Measurements from ENCODE around the gene TEAD1.

The TEAD1 gene

DNA sequence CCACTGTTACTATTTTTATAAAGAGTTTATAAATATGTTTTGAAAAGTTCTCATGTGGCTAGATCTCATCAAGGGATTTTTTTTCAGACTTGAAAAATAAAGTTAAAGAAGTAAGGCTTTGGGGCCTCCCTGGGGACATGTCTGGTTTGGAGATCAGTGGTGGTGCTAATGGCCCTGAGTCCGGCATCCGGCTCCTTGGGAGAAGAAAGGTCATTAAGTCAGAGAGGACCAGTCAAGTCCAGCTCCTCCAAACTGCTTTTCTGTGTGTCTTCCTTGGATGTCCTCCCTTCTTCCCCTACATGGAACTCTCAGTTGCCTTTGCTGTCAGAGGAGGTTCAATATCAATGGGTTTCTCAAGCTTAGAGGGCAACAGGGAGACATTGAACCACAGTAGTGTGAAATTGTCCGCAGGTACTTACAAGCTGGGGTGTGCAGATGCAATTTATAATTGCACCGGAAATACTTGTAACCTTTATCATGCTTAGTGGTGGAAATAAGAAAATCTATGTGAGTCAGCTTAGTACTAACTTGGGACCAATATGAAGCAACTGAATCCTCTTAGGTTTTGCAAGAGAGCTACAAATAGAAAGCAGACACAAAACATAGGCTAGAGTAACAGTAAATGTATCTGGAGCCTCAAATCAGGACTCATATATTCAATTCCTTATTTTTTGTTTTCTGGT lies 144.3 kb downstream of the TEAD1 start:
- Histone ChIP-seq H2BK15ac (ENCODE audit: low read length) (no peak overlapping the region), H3K9ac (ENCODE audit: low read depth, low read length, poor library complexity) (no peak overlapping the region), H2BK12ac (ENCODE audit: low read length) (no peak overlapping the region), H2AFZ (ENCODE audit: low read length) (no peak overlapping the region), H3K4me2 (ENCODE audit: insufficient read depth, low read length, poor library complexity, severe bottlenecking) (no peak overlapping the region), H3K14ac (ENCODE audit: low read length) (no peak overlapping the region), H3K18ac (ENCODE audit: low read length) (no peak overlapping the region), H3K4ac (ENCODE audit: low read length) (no peak overlapping the region), H4K8ac (ENCODE audit: low read depth, low read length) (no peak overlapping the region), H3K9me3 (replicated peaks in 1 of 2; ENCODE audit: control insufficient read depth in 2 of 2, insufficient read depth in 1 of 2, low read depth in 1 of 2, low read length in 2 of 2) (no peaks in the 10 kb centered on the region), H3K36me3 (replicated peaks in 1 of 2; ENCODE audit: control insufficient read depth in 2 of 2, insufficient read depth in 2 of 2, low read length in 2 of 2) (peaks cover 2 to 18% of the 10 kb centered on the region in 2 donors), H2BK5ac (ENCODE audit: low read length) (no peak overlapping the region), H3K27me3 (ENCODE audit: control insufficient read depth in 3 of 3, insufficient read depth in 3 of 3, low read depth in 1 of 3, low read length in 3 of 3) (no peaks in the 10 kb centered on the region), H3K4me1 (ENCODE audit: control insufficient read depth in 2 of 2, insufficient read depth in 1 of 2, low read depth in 1 of 2, low read length in 2 of 2) (peaks cover 15 to 33% of the 10 kb centered on the region in 2 donors), H4K91ac (ENCODE audit: low read depth, low read length, poor library complexity) (no peak overlapping the region), H3K79me1 (ENCODE audit: low read depth, low read length) (peaks cover 3% of the 10 kb centered on the region), H2BK120ac (ENCODE audit: low read depth, low read length) (no peak overlapping the region), H2AK5ac (ENCODE audit: low read depth, low read length) (no peak overlapping the region), H3K23ac (ENCODE audit: low read depth, low read length, poor library complexity) (no peak overlapping the region), H3K27ac (replicated peaks; ENCODE audit: low read length) (no peak overlapping the region), H3K4me3 (ENCODE audit: low read length in 2 of 2) (no peak overlapping the region)
- DNase-seq (ENCODE audit: low spot score) = no peak
- WGBS, 2 donors (ENCODE audit: extremely low coverage in 2 of 2, insufficient read length in 2 of 2, insufficient replicate concordance in 1 of 2) = no CpG with 5 or more reads among the region's 4 CpGs

GRCh38 chr11:12822392-12823022 lies 148.3 kb downstream of the TEAD1 start:
- Histone ChIP-seq H3K4me1 (ENCODE audit: control insufficient read depth in 2 of 2, insufficient read depth in 1 of 2, low read depth in 1 of 2, low read length in 2 of 2) (peaks cover 17 to 40% of the 10 kb centered on the region in 2 donors), H3K9ac (ENCODE audit: low read depth, low read length, poor library complexity) (no peak overlapping the region), H2AFZ (ENCODE audit: low read length) (no peak overlapping the region), H3K14ac (ENCODE audit: low read length) (no peak overlapping the region), H4K8ac (ENCODE audit: low read depth, low read length) (no peak overlapping the region), H3K4me2 (ENCODE audit: insufficient read depth, low read length, poor library complexity, severe bottlenecking) (no peak overlapping the region), H3K27ac (replicated peaks; ENCODE audit: low read length) (no peak overlapping the region), H3K27me3 (ENCODE audit: control insufficient read depth in 3 of 3, insufficient read depth in 3 of 3, low read depth in 1 of 3, low read length in 3 of 3) (no peaks in the 10 kb centered on the region), H3K4ac (ENCODE audit: low read length) (no peak overlapping the region), H3K79me1 (ENCODE audit: low read depth, low read length) (no peaks in the 10 kb centered on the region), H2BK5ac (ENCODE audit: low read length) (no peak overlapping the region), H3K9me3 (replicated peaks in 1 of 2; ENCODE audit: control insufficient read depth in 2 of 2, insufficient read depth in 1 of 2, low read depth in 1 of 2, low read length in 2 of 2) (no peaks in the 10 kb centered on the region), H4K91ac (ENCODE audit: low read depth, low read length, poor library complexity) (no peak overlapping the region), H2BK120ac (ENCODE audit: low read depth, low read length) (no peak overlapping the region), H3K36me3 (replicated peaks in 1 of 2; ENCODE audit: control insufficient read depth in 2 of 2, insufficient read depth in 2 of 2, low read length in 2 of 2) (peaks cover 0 to 7% of the 10 kb centered on the region in 2 donors), H2AK5ac (ENCODE audit: low read depth, low read length) (no peak overlapping the region), H2BK15ac (ENCODE audit: low read length) (no peak overlapping the region), H3K4me3 (ENCODE audit: low read length in 2 of 2) (no peak overlapping the region), H2BK12ac (ENCODE audit: low read length) (no peak overlapping the region), H3K18ac (ENCODE audit: low read length) (peak overlapping the region; percentile 32), H3K23ac (ENCODE audit: low read depth, low read length, poor library complexity) (no peak overlapping the region)
- no peak for DNase-seq (ENCODE audit: low spot score)
- no CpG with 5 or more reads among the region's 4 CpGs for WGBS, 2 donors (ENCODE audit: extremely low coverage in 2 of 2, insufficient read length in 2 of 2, insufficient replicate concordance in 1 of 2)

- Histone ChIP-seq H3K27ac (replicated peaks; ENCODE audit: low read length) (peak overlapping the region; percentile 5), H3K9me3 (replicated peaks in 1 of 2; ENCODE audit: control insufficient read depth in 2 of 2, insufficient read depth in 1 of 2, low read depth in 1 of 2, low read length in 2 of 2) (no peaks in the 10 kb centered on the region), H3K4me3 (ENCODE audit: low read length in 2 of 2) (no peak overlapping the region), H3K4me1 (ENCODE audit: control insufficient read depth in 2 of 2, insufficient read depth in 1 of 2, low read depth in 1 of 2, low read length in 2 of 2) (peaks cover 24 to 54% of the 10 kb centered on the region in 2 donors), H3K18ac (ENCODE audit: low read length) (peak overlapping the region; percentile 75), H3K23ac (ENCODE audit: low read depth, low read length, poor library complexity) (no peak overlapping the region), H2BK120ac (ENCODE audit: low read depth, low read length) (no peak overlapping the region), H2AK5ac (ENCODE audit: low read depth, low read length) (peak overlapping the region; percentile 58), H2BK12ac (ENCODE audit: low read length) (no peak overlapping the region), H3K79me1 (ENCODE audit: low read depth, low read length) (no peaks in the 10 kb centered on the region), H2AFZ (ENCODE audit: low read length) (peak overlapping the region; percentile 37), H4K8ac (ENCODE audit: low read depth, low read length) (no peak overlapping the region), H3K4ac (ENCODE audit: low read length) (no peak overlapping the region), H2BK15ac (ENCODE audit: low read length) (no peak overlapping the region), H3K27me3 (ENCODE audit: control insufficient read depth in 3 of 3, insufficient read depth in 3 of 3, low read depth in 1 of 3, low read length in 3 of 3) (no peaks in the 10 kb centered on the region), H3K36me3 (replicated peaks in 1 of 2; ENCODE audit: control insufficient read depth in 2 of 2, insufficient read depth in 2 of 2, low read length in 2 of 2) (no peaks in the 10 kb centered on the region), H3K9ac (ENCODE audit: low read depth, low read length, poor library complexity) (no peak overlapping the region), H3K14ac (ENCODE audit: low read length) (no peak overlapping the region), H3K4me2 (ENCODE audit: insufficient read depth, low read length, poor library complexity, severe bottlenecking) (no peak overlapping the region), H2BK5ac (ENCODE audit: low read length) (peak overlapping the region; percentile 35), H4K91ac (ENCODE audit: low read depth, low read length, poor library complexity) (no peak overlapping the region)
- no peak for DNase-seq (ENCODE audit: low spot score)
- no CpG with 5 or more reads among the region's 10 CpGs for WGBS, 2 donors (ENCODE audit: extremely low coverage in 2 of 2, insufficient read length in 2 of 2, insufficient replicate concordance in 1 of 2)
These were observed 150.2 kb downstream of the TEAD1 start for GRCh38 chr11:12824281-12825041.

GRCh38 chr11:12826441-12826840 lies 152.2 kb downstream of the TEAD1 start:
- H3K18ac ChIP-seq (ENCODE audit: low read length) = no peak overlapping the region
- no peak overlapping the region for H2BK12ac ChIP-seq (ENCODE audit: low read length)
- no peaks in the 10 kb centered on the region for H3K9me3 ChIP-seq (replicated peaks in 1 of 2; ENCODE audit: control insufficient read depth in 2 of 2, insufficient read depth in 1 of 2, low read depth in 1 of 2, low read length in 2 of 2)
- no peak overlapping the region for H3K27ac ChIP-seq (replicated peaks; ENCODE audit: low read length)
- H2BK15ac ChIP-seq (ENCODE audit: low read length) = no peak overlapping the region
- H3K4ac ChIP-seq (ENCODE audit: low read length) = no peak overlapping the region
- DNase-seq (ENCODE audit: low spot score) = no peak
- H3K4me3 ChIP-seq (ENCODE audit: low read length in 2 of 2) = no peak overlapping the region
- H3K36me3 ChIP-seq (replicated peaks in 1 of 2; ENCODE audit: control insufficient read depth in 2 of 2, insufficient read depth in 2 of 2, low read length in 2 of 2) = no peaks in the 10 kb centered on the region
- no peak overlapping the region for H2AFZ ChIP-seq (ENCODE audit: low read length)
- no peak overlapping the region for H2BK5ac ChIP-seq (ENCODE audit: low read length)
- no peak overlapping the region for H2BK120ac ChIP-seq (ENCODE audit: low read depth, low read length)
- no CpG with 5 or more reads among the region's 2 CpGs for WGBS, 2 donors (ENCODE audit: extremely low coverage in 2 of 2, insufficient read length in 2 of 2, insufficient replicate concordance in 1 of 2)
- no peak overlapping the region for H2AK5ac ChIP-seq (ENCODE audit: low read depth, low read length)
- H3K79me1 ChIP-seq (ENCODE audit: low read depth, low read length) = peaks cover 2% of the 10 kb centered on the region
- no peak overlapping the region for H3K4me2 ChIP-seq (ENCODE audit: insufficient read depth, low read length, poor library complexity, severe bottlenecking)
- H3K9ac ChIP-seq (ENCODE audit: low read depth, low read length, poor library complexity) = no peak overlapping the region
- no peak overlapping the region for H3K14ac ChIP-seq (ENCODE audit: low read length)
- H4K91ac ChIP-seq (ENCODE audit: low read depth, low read length, poor library complexity) = no peak overlapping the region
- no peak overlapping the region for H4K8ac ChIP-seq (ENCODE audit: low read depth, low read length)
- H3K4me1 ChIP-seq (ENCODE audit: control insufficient read depth in 2 of 2, insufficient read depth in 1 of 2, low read depth in 1 of 2, low read length in 2 of 2) = peaks cover 34 to 57% of the 10 kb centered on the region in 2 donors
- H3K23ac ChIP-seq (ENCODE audit: low read depth, low read length, poor library complexity) = no peak overlapping the region
- H3K27me3 ChIP-seq (ENCODE audit: control insufficient read depth in 3 of 3, insufficient read depth in 3 of 3, low read depth in 1 of 3, low read length in 3 of 3) = no peaks in the 10 kb centered on the region

Measured in neuronal stem cell (in vitro differentiated cells).